Measurements from ENCODE around the gene ZFAND2A.
"Not testable (repeated sequence)": the region's sequence is repeated elsewhere in the genome, so short reads cannot be mapped to it uniquely, and the experiment has no call there.

DNA sequence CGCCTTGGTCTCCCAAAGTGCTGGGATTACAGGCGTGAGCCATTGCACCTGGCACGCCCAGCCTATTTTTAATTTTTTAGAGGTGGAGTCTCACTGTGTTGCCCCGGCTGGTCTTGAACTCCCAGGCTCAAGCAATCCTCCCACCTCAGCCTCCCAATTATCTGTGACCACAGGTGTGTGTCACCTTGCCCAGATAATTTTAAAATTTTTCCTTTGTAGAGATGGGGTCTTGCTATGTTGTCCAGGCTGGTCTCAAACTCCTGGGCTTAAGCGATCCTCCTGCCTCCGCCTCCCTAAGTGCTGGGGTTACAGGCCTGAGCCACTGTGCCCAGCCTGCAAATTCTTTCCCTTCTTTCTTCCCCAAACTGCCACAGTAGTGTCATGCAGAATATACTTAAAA, 42.9 kb upstream of the ZFAND2A start:
- TF ChIP-seq EZH2 (IDR thresholded peaks at IDR 0.05; ENCODE audit: low read depth, unreplicated experiment); POLR2AphosphoS5 (IDR thresholded peaks at IDR 0.05; ENCODE audit: low read depth); JUNB (IDR thresholded peaks at IDR 0.05; ENCODE audit: unreplicated experiment): not testable (repeated sequence)
- TF ChIP-seq, protein P1, sequence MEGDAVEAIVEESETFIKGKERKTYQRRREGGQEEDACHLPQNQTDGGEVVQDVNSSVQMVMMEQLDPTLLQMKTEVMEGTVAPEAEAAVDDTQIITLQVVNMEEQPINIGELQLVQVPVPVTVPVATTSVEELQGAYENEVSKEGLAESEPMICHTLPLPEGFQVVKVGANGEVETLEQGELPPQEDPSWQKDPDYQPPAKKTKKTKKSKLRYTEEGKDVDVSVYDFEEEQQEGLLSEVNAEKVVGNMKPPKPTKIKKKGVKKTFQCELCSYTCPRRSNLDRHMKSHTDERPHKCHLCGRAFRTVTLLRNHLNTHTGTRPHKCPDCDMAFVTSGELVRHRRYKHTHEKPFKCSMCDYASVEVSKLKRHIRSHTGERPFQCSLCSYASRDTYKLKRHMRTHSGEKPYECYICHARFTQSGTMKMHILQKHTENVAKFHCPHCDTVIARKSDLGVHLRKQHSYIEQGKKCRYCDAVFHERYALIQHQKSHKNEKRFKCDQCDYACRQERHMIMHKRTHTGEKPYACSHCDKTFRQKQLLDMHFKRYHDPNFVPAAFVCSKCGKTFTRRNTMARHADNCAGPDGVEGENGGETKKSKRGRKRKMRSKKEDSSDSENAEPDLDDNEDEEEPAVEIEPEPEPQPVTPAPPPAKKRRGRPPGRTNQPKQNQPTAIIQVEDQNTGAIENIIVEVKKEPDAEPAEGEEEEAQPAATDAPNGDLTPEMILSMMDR (conservative IDR thresholded peaks at IDR 0.05; ENCODE audit: low read depth in 2 of 2) = not testable (repeated sequence)

Data from GM23338 (cell line).